K562 treated with DMSO at 1 percent for 4 hours (cell line): ENCODE measurements around the gene FRMPD2. TPM values are rescaled to one million over a fixed set of nuclear protein-coding genes. Genes with fewer than 3 reads are reported as not detected.

ENCODE experiments used
- total RNA-seq: library from RNA; unstranded; fragments of 300-600 nt; gene quantifications from 2 replicates; pipeline ENCODE4 v1.2.3, GENCODE V29; 2022; ENCODE audit not compliant: insufficient read depth

The FRMPD2 gene, protein sequence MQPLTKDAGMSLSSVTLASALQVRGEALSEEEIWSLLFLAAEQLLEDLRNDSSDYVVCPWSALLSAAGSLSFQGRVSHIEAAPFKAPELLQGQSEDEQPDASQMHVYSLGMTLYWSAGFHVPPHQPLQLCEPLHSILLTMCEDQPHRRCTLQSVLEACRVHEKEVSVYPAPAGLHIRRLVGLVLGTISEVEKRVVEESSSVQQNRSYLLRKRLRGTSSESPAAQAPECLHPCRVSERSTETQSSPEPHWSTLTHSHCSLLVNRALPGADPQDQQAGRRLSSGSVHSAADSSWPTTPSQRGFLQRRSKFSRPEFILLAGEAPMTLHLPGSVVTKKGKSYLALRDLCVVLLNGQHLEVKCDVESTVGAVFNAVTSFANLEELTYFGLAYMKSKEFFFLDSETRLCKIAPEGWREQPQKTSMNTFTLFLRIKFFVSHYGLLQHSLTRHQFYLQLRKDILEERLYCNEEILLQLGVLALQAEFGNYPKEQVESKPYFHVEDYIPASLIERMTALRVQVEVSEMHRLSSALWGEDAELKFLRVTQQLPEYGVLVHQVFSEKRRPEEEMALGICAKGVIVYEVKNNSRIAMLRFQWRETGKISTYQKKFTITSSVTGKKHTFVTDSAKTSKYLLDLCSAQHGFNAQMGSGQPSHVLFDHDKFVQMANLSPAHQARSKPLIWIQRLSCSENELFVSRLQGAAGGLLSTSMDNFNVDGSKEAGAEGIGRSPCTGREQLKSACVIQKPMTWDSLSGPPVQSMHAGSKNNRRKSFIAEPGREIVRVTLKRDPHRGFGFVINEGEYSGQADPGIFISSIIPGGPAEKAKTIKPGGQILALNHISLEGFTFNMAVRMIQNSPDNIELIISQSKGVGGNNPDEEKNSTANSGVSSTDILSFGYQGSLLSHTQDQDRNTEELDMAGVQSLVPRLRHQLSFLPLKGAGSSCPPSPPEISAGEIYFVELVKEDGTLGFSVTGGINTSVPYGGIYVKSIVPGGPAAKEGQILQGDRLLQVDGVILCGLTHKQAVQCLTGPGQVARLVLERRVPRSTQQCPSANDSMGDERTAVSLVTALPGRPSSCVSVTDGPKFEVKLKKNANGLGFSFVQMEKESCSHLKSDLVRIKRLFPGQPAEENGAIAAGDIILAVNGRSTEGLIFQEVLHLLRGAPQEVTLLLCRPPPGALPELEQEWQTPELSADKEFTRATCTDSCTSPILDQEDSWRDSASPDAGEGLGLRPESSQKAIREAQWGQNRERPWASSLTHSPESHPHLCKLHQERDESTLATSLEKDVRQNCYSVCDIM (N-terminal part only)
- total RNA-seq, result 0.56 TPM in 1 of 2 replicates, not detected in the other

DNA sequence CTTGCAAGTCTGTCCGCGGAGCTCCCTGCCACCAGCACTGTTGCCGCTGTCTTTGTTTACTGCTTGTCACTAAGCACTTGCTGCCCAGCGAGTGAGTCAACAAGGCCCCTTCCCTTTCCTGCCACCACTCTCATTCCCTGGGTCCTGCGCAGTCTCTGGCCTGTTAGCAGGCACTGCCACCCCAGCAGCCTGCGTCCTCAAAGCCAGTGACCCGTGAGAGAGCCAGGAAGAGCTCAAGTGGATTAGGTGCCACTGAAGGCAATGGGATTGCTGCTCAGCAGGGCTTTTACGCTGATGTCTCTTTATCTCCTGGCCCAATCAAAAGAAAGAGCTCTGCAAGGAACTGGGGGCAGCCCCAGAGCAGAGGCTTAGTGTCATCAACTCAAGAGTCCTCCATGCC is at the start of gene FRMPD2:
TSS of gene FRMPD2 (minus strand) at position 61 of the 400 bp plus-strand sequence. CDS start 129 bp downstream, outside the sequence.

DNA sequence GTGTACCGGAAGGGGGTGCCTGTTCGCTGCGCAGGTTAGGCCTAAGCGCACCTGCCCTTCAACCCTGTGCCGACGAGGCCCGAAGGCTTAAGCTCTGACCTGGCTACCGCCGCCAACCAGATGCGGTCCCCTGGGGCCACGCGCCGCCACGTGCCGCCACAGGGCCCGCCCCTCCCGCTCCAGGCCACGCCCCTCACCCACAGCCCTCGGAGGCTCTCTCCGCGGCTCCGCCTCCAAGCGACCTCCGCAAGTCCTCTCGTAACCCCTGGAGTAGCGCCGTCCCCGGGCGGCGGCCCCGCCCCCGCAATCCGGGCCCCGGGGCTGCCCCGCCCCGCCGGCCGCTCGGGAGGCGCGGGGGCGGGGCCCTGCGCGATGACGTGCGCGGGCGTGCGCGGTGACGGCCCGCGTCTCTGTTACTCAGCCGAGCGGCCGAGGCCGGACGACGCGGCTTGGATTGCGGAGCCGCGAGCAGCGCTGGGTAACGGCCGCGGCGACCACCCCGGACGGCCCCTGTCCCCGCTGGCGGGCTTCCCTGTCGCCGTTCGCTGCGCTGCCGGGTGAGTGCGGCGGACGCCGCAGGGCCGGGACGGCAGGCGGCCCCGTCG is 31.9 kb upstream of the FRMPD2 start, which contains the start of gene MAPK8:
TSS of gene MAPK8 (plus strand) at position 413 of the 605 bp plus-strand sequence. CDS start 94,984 bp downstream, outside the sequence.

Other genes starting within 250 kb of the FRMPD2 start
- 33.9 and 37.3 TPM in 2 replicates for gene MAPK8, start 32.0 kb upstream of the FRMPD2 start, total RNA-seq